HG03442 (cell line): ENCODE measurements around the gene ROBO2.
"Not testable (repeated sequence)": the region's sequence is repeated elsewhere in the genome, so short reads cannot be mapped to it uniquely, and the experiment has no call there.

ENCODE experiments used
- ATAC-seq: cut with Tn5 transposase; IDR thresholded peaks from one replicate; pipeline ENCODE4 v1.9.1; 2021; ENCODE audit warnings: mild to moderate bottlenecking, moderate library complexity; ENCODE audit not compliant: unreplicated experiment

The ROBO2 gene

DNA sequence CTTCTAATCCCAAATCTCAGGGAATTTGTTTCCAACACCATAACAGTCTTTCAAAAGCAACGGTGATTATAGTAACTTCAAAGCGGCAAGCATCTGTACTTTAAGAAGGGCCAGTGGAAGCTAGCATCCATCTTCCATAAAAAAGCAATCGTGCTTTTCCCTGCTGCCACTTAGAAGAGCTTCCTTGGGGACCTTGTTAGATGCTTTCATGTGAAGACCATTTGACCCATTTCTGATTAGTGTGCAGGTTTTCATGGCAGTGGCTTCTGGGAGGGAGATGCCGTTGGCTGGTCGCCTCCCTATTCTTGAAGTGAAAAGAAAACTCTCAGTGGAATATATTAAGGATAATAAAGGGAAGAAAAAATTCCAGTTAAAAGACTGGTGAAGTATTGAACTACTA lies 354.1 kb downstream of the ROBO2 start:
- ATAC-seq = no peak

DNA sequence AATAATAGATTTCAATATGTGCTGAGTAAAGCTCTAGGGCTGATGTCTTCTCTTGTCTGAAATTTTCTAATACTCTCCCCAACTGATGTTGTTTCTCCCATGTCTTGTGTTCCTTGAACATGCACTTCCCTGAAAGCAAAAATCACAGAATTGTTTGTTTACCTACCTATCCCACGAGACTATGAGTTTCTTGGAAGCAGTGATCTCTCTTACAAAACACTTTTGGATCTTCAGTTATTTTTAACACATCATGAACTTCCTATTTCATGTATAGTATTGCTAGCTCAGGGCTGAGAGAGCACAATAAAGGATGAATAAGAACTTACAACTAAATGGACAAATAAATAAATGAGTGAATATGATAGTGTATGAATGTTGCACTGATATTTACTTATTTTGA lies 365.0 kb downstream of the ROBO2 start:
- ATAC-seq = no peak

DNA sequence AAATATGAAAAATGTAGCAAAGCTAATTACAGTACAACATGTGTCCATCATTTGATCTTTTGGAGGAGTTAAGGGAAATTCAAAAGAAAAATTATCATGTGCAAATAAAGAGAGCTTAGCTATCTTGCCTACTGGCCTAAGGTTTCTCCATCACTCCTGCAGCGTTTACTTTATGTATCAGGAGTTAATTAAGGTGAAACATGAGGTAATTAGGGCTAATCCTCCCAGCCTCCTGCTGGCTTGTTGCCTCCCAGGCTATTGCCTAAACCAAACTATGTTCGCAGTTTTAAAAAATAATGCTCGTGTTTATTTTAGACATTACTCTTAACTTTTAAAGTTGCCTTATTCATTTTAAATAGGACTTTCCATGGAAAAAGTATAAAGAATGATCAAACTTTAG lies 367.5 kb downstream of the ROBO2 start:
- ATAC-seq = no peak

DNA sequence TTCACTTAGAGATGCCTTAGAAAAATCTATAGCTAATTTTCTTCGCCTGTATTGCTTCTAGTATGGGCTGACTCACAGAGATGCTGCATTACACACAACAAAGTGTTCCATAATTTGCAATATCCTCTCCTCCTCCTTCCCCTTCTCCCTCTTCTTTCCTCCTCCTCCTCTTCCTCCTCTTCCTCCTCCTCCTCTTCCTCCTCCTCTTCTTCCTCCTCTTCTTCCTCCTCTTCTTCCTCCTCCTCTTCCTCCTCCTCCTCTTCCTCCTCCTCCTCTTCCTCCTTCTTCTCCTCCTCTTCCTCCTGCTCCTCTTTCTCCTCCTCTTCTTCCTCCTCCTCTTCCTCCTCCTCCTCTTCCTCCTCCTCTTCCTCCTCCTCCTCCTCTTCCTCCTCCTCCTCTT lies 370.4 kb downstream of the ROBO2 start:
- ATAC-seq = not testable (repeated sequence)

DNA sequence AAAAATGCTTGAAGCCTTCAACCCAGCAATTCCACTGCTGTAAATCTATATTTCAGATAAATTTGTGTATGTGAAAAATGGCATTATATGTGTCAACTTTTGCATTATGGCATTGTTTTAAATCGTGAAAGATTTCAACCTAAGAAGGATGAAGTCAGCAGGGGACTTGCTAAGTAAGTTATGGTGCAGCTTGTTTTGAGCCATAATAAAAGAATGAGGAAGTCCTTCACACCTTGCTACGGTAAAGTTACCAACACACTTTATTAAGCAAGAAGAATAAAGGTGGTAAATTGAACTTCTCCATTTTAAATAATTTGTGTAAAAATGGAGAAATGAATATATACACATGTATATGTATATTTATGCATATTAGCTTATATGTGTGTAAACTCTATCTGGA lies 371.4 kb downstream of the ROBO2 start:
- no peak for ATAC-seq

DNA sequence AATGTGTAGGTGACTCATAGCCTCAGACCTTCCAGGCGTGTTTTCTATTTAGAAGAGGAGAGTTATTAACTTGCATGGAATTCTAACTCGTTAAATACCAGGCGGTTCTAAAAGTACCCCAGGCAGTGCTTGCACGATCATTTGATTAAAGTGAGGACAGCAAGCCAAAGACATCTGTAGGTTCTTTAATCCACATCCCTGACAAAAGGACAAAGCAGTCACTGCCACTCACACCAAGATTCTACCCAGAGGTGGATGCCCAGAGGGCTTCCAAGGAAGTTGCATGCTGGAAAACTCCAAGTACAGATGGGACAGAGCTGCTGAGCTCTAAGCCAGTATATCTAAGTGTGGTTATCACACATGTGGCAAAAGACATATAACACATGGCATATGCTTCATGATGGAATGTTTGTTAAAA lies 372.1 kb downstream of the ROBO2 start:
- ATAC-seq = no peak

DNA sequence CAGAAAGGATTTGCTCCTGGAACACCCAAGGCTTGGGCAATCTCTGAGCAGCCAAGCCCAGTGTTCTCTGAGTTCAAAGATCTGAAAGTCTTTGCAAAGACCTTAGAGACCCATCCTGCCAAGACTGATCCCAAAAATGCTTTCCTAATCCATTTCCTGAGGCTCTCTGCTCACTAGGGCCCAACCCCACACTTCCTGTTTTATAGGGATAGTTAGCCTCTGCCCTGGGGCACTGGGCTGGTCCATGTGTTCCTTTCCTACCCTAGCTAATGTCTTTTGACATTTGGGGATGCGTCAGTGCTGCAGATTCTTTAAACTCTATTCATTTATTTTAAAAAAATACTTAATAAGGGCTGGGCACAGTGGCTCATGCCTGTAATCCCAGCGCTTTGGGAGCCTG lies 372.7 kb downstream of the ROBO2 start:
- no peak for ATAC-seq

DNA sequence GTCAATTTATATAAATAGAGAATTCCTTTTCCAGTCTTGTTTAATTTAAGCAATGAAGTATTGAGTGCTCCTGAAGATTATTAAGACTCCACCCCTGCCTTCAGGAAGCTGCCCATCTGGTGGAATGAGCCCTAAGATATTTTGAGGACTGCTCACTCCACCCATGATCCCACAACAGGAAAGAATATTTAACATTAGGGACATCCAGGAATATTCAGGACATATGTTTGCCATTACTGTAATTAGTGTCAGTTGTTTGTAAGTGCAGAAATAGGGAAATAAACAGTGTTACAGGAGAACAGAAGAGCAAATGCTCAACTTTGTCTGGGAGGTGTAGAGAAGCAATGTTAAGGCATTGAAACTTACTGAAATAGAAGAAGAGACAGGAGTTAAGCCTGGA lies 375.0 kb downstream of the ROBO2 start:
- no peak for ATAC-seq

DNA sequence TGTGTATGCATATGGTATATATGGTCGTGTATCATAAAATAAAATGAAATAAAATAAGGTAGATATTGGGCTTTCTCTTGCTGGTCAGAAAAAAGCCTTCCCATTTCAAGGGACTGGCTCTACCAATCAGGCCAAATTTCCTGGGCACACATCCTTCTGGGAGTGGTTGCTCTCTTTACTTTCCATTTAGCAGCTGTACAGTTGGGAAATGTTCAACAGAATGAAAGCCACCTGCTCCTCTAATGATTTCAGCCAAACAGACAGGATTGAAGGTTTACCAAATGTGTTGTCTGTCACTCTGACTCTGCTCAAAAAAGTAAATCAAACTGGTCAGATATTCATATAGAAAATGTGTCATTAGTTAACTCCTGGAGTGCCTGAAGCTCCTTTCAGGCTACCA lies 380.4 kb downstream of the ROBO2 start:
- ATAC-seq = no peak

DNA sequence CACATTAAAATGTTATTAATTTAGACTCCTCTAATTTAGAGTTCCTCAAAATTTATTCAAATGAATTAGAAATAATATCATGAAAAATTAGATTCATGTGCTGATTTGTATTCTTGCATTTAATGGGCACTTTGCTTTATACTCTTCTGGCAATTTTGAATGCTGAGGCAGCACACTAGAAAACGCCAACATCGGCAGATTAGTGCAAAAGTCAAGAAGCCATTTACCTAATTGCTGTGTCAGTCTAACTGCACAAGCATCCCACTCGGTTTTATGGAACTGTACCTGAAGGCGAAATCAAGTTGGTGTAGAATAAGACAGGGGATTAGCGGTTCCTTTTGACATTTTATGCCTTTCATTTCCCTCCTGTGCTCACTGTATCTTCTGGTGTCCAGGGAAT lies 382.0 kb downstream of the ROBO2 start:
- ATAC-seq = no peak

DNA sequence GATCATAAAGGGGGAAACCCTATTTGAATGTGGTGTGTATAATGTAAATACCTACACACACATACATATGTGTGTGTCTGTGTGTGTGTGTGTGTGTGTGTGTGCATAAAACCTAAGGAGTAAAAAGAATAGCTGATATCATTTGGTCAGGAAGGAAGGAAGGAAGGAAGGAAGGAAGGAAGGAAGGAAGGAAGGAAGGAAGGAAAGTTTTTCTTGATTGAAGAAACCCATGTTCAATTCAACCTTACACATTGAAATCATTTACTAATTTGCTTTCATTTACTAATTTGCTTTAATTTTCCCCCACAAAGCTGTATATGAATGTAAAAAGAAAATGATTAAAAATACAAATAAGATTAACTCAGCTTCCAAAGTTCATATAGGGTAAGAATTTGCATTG lies 386.6 kb downstream of the ROBO2 start:
- ATAC-seq = no peak

DNA sequence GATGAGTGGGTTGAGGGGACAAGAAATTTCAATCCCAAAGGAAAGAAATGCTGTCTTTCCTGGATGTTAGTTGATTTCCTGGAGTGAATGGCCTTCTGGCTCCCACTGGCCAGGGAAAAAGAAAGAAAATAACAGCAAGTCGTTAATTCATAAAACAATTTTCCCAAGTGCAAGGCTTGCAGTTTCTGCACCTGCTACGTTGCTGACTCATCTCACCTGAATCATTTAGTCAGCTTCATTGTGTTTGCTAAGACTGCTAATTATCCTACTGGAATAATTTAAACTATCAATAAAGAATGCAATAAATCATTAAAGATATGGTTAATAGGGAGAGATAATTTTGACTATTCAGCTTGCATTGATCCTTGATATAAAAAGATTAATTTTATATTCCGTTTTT lies 387.6 kb downstream of the ROBO2 start:
- no peak for ATAC-seq

DNA sequence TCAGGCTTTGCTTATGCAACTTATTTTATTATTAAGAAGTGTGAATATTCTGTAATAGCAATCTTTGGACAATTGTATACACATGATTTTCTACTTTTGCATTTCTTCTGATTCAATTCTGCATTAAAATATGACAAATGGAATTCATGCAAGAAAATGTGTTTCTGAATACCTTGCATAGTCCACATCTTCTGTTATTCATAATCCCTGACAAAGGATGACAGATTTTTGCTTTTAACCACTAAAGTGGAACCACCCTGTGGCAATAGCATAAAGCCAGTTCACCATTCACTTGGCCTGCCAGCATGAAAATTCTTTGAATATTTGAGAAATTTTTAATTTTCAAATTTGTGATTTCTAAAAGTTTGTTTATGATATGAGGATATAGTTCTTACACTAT lies 397.0 kb downstream of the ROBO2 start:
- ATAC-seq = no peak

DNA sequence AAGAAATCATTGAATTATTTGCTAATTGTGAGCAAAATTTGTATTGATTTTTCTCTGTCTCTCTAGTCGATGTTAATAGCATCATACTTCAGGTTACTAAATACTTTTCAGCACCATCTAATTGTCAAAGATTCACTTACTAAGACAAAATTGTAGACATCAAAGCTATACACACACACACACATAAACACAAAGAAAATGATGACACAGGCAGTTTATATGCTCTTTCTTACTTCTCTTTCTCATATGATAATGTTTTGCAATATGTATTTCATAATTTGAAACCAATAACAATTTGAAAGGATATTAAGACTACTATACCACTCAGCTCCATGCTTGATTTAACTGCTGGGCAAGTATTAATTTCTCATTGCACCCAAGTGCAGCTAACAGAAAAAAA lies 406.2 kb downstream of the ROBO2 start:
- no peak for ATAC-seq

DNA sequence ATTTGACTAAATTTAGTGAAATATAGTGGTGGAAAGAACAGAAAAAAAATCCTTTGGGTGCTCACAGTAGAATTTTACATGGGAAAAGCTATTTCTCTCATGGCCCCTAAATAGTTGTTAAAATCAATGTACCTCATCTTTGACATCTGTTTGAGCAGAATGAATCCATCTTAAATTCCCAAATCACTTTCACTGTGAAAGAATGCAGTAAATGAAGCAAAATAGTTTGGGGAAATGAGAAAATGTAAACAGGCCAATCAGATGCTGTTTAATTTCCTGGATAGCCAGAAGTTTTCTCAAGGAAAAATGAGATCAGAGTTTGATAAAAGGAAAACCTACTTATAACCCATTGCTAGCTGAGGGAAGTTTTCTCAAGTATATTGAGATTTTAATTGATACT lies 406.9 kb downstream of the ROBO2 start:
- no peak for ATAC-seq

DNA sequence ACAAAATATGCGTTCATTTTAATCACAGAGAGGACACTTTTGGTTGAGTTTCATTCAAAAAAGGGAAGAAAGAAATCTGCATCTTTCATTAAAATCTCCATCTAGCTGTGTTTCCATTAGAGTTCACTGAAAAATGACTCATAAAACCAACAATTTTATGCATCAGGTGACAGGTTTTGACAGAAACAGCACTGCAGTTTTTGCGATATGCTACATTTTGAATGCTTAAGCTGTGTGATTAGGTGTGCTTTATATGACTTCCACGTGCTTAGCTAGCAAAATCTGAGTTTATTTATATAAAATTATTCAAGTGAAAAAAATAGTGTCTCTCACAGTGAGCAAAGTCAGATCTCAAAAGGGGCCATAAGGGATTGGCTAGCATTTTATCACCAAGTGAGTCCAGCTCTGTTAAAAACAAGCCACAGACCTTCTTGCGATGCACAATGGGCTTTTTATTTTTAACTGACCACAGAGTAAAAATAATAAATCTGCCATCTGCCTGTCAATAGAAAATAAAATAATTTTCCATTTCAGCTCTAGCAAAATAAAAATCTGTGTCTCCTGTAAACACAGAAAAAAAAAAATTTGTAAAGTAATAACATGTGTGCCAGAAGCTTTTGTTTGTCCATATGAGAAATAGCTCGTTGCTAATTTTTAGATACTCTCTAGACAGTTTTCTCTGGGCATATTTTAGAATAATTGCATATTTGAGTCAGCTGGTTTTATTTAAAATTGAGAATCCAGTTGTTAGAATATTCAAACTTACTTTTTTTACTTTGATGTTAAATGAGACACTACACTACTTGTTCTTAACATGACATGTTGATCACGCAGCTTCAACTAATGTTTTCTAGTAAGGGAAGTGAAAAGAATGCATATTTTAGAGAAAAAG lies 409.8 kb downstream of the ROBO2 start:
- ATAC-seq = no peak

DNA sequence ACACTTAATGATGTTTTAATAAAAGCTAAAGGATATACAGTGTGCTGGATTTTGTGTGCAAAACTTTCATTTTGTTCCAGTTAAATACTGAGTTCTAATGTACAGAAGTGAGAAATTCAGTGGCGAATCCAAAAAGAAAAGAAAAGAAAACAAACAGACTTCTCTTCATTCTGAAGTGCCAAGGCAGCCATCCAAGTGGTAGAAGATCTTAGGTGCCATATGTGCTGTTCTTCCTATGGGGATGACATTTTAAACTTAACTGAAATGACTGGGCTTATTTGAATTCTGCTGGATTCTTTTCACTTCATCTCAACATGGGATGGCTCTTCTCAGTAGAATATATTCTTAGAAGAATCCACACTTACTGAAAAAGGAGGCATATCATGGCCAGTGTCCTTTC lies 416.5 kb downstream of the ROBO2 start:
- ATAC-seq = no peak

DNA sequence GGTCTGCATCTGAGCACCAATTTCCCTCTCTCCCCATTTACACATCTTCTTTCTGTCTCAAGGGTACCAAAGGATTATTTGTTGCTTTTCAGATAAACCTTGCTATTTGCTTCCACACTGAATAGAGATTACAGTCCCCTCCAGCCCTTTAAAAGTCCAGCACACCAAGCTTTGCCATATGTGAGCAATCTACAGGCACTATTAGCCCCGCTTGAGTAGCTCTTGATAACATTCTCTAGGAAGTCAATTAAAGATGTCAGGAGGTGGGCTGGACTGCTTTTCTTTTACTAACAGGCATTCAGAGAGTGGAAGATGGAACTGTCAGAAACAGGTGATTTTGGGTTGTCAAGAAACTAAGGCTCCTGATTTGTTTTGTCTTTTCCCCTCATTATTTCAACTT lies 417.0 kb downstream of the ROBO2 start:
- no peak for ATAC-seq

DNA sequence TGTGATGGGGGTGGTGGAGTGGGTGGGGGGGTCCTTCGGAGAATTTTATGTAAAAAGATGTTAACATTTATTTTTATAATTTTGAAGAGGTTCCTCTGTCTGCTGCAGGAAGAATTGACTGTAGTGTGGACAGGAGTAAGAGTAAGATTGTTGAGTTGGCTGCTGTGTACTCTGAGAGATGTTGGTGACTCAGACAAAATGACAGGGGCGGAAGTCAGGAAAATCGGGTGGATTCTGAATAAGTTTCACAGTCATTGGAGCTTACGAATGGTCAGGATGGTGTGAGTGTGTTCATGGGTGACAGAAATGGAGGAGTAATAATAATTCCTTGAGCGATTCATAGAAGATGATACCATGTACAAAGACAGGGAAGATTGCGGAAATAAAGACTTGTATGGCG lies 420.0 kb downstream of the ROBO2 start:
- ATAC-seq = no peak

DNA sequence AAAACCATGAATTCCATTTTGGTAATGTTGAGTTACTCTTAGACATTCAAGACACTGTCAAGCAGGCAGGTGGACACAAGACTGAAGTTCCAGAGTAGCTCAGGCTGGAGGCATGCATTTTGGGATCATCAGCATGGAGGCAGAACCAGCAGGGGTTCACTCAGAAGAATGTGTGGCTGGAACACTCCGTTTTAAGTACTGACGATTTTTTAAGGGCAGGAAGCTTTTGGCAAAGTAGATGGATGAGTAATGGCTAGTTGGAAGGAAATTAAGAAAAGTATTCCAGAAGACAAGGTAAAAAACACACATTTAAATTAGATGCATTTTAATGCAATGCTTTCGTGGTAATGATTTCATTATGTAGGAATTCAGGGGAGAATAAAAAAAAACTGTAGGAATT lies 420.4 kb downstream of the ROBO2 start:
- no peak for ATAC-seq

DNA sequence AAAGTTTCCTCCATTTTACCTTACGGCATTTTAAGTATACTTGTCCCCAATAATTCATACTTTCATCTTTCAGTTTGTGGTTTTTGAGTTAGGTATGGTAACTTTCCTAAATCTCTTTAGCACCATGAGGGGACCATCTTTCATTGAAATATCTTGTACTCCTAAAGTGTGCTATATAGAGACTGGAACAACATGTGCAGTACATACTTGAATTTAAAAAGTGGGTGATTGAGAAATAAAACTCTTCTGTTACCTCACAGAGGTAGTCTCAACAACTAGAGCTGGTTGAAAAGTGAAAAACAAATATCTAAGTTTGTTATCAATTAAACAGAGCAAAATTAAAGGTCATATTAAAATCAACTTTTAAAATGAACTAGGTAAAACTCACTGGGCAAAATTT lies 423.1 kb downstream of the ROBO2 start:
- no peak for ATAC-seq

DNA sequence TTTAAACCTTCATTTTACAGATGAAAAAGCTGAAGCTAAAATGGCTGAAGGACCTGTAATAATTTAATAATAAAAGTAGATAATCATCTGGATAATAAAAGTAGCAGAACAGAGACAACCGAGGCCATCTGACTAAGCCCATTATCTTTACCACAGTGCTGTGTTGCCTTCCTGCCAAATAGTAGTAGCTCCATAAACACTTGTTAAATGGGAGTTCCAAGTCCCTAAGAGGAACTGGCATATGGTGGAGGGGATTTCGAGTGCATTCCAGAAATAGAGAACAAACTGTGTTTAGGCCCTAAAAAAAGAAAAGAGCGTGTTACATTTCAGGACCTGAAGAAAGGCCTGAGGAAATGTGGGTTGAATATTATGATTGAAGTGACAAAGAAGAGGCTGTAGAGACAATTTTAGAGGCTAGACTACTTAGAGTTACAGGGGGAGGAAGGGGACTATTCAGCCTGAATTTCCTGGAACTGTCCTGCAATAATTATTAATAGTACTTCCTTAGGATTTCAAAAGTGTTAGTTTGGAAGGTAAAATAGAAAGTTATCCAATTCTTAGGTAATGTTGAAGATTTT lies 424.3 kb downstream of the ROBO2 start:
- no peak for ATAC-seq
